Stimulated activated CD4-positive, alpha-beta T cell treated with anti-CD3 and anti-CD28 coated beads, Interleukin-4, amount 100 ng/mL, for 24 hours (primary cell): Measurements from ENCODE around the gene C1orf159.
"Not testable (repeated sequence)": the region's sequence is repeated elsewhere in the genome, so short reads cannot be mapped to it uniquely, and the experiment has no call there.

ENCODE experiments used
- DNase-seq: peaks from one replicate; pipeline ENCODE4 v3.0.0-alpha.2; 2020

C1orf159 gene

DNA sequence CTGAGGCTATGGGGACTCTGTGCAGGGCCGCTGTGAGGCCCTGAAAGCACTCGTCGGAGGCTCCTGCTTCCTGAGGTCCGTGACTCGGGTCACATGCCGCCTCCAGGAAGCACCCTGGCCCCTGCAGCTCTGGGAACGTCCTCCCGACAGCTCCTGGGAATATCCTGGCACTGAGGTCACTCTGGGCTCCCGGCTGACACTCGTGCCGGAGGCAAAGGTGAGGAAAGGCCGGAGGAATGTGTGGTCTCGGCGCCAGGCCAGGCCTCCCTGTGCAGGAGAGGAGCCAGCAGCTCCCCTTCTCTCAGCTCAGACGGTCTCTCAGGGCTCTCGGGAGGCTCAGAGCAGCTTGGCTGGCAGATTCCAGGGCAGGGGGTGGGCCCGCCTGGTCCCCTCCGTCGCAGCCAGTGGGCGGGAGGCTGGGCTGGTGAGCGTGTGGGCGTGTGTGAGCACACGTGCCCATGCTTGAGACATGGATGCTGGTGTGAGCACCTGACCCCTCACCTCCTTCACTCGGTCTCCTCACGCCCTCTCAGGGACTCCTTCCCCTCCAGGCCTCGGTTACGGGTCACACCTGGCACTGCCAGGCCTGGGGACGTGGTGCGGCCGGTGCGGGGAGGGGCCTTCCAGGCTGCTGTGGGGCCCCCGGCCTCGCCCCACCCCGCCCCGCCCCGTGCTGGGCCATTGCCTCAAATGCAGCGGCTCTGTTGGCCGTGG lies 36.3 kb downstream of the C1orf159 start:
- no peak for DNase-seq

- DNase-seq, result not testable (repeated sequence)
These were observed 38.5 kb downstream of the C1orf159 start for GRCh38 chr1:1077396-1077795.

GRCh38 chr1:1075148-1075935 lies 40.5 kb downstream of the C1orf159 start:
- no peak for DNase-seq

- no peak for DNase-seq
These were observed 41.2 kb downstream of the C1orf159 start for GRCh38 chr1:1074631-1075147.

DNA sequence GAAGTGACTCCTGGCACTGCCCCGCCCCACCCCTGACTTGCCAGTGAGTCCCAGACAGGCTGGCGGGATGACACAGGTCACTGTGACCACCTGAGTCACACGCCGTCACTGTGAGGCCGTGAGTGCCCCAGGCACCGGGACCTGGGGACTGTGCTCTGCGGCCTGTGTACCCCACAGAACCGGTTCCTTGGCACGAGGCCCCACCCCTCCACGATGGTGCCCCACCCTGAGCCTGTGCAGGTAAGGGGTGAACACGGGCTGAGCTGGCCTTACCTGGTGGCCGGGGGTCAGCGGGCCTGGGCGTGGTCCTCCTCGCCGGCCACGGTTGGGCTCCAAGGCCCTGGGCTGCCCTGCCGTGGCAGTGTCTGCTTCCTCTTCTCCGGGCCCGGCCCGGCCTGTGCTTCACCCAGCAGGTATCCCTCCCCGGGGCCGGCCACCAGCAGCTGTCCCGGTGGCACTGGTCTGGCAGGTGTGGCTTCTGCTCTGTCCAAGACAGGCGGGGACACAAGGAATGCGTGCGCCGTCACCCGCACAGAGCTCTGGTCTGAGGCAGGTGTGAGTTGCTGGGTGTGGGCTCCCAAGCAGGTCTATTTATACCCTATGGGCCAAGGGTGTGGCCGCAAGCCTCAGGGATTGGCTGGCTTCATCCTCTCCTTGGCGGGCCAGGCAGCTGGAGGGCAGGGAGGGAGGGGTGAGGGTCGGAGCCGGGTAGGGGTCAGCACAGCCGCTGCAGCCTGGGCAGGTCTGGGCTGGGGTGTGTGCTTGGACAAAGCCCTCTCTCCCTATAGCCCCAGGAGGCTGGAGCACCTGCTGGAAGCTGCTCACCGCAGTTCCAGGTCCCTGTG lies 41.9 kb downstream of the C1orf159 start, which contains the start of gene RNF223:
Gene RNF223, minus strand, starts transcription at position 564 of the 845 bp plus-strand sequence. CDS start 1,740 bp downstream, outside the sequence.
- DNase-seq, result no peak

DNA sequence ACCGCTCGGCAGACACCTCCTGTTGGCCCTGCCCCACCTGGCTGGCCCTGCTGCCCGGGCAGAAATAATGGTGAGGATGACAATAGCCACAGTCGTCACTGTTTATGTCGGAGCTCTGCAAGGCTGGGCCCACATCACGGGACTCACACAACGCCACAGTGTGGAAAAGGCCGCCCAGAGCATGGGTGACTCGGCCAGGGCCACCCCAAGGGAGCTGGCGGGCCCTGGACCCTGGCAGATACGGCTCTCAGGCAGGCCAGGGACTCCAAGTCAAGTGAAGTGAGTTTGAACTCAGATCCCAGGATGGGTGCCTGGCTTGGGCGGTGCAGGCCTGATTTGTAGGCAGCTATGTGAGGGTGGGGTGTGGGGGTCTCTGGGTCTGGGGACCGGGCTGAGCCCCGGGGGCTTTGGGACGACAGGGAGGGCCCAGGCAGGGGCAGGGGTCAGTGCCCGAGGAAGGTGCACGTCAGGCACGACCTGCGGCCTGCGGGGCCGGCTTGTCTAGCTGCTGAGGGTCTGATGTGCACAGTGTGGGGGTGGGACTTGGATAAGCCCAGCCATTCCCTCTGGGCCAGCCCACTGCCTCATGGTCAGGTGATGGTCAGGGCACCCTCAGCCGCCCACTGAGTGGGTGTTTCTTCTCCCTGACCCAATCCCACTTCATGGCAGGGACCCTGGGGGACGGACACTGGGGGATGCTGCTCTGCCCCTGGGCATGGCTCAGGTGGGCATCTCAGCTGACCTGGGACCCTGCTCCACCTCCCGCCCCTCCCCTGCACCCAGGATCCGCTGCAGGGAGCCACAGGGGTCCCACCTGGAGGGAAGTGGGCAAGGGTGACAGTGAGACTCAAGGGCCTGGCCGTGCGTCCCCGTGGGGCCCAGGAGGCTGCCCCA lies 42.8 kb downstream of the C1orf159 start:
- DNase-seq, result no peak

DNA sequence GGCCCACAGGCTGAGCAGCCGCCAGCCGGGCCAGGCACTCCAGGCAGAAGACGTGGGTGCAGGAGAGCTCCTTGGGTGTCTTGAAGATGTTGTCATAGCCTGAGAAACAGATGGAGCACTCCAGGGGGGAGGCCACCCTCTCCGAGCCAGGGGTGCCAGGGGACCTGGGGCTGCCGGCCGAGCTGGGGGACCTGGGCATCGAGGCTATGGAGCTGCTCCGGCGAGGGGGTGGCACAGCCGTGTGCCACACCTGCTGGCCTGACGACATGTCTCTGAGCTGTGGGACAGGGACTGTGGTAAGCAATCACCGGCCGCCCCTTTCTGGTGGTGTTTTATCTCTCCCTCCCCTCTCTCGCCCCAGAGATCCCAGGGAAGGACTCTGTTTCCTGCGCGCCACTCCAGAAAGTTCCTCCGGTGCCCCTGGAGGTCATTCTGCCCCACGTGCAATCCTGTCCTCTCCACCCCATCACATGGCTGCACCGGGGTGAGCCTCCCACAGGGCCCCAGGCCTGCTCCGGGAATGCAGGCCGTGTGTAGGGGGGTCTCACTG lies 43.5 kb downstream of the C1orf159 start:
- DNase-seq, result no peak

DNA sequence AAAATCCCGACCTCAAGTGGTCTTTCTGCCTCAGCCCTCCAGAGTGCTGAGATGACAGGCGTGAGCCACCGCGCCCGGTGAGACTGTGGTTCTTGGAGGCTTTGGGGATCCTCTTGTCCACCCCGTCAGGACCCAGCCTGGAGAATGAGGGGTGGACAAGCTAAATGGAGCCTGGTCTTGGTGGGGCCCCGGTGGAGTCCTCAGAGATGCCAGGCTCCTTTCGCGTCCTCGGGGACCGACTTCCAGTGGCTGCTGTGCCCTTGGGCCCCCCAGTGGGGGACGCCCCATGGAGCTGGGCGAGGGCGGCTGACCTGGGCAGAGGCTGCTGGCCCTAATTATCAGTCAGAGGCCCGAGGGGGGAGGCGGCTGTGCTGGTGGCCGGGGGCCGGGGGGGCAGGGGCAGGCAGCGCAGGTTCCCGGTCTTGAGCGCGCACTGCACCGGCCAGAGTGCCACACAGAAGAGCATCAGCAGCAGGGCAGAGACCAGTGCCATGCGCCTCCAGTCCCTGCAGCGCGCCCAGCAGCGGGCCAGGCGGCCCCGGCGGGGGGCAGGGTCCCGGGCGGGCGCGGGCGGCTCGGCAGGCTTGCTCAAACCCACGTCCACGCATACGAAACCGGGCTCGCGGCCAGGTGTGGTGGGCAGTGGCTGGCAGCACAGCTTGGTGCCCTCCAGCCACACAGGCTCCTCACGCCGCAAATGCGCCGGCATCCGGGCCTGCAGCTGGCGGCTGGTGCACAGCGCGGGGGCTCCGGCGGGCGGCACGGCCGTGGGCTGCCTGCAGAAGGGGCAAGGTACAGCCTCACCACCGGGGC lies 44.2 kb downstream of the C1orf159 start:
- no peak for DNase-seq

- no peak for DNase-seq
These were observed 45.9 kb downstream of the C1orf159 start for GRCh38 chr1:1069711-1070676.

- DNase-seq, result peak; percentile 89
These were observed 46.7 kb downstream of the C1orf159 start for GRCh38 chr1:1069056-1069710.

GRCh38 chr1:1068517-1069055 lies 47.3 kb downstream of the C1orf159 start:
- no peak for DNase-seq

- DNase-seq, result no peak
These were observed 47.9 kb downstream of the C1orf159 start for GRCh38 chr1:1067860-1068516.

DNA sequence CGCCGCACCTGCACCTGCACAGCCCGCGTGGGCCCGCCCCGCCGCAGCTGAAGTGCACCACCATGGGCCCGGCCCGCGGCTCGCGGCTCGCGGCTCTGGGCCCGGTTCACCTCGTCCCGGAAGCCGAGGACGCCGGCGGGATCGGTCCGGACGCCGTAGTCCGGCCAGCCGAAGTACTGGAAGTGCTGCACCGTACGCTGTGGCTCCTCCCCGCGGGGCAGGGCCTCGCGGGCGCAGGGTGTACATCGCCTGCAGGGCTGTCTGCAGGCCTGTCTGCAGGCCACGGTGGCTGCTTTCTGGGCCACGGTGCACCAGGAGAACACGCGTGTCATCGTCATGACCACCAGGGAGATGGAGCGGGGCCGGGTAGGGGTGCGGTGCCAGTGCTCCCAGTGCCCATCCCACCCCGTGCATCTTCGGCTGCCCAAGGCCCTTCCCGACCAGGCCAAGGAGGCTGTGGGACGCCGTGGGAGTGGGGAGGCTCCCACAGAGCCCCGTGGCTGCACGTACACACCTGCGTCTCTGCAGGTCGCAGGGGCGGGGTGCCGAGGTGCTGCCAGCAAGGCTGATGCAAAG lies 48.5 kb downstream of the C1orf159 start:
- DNase-seq, result no peak

DNA sequence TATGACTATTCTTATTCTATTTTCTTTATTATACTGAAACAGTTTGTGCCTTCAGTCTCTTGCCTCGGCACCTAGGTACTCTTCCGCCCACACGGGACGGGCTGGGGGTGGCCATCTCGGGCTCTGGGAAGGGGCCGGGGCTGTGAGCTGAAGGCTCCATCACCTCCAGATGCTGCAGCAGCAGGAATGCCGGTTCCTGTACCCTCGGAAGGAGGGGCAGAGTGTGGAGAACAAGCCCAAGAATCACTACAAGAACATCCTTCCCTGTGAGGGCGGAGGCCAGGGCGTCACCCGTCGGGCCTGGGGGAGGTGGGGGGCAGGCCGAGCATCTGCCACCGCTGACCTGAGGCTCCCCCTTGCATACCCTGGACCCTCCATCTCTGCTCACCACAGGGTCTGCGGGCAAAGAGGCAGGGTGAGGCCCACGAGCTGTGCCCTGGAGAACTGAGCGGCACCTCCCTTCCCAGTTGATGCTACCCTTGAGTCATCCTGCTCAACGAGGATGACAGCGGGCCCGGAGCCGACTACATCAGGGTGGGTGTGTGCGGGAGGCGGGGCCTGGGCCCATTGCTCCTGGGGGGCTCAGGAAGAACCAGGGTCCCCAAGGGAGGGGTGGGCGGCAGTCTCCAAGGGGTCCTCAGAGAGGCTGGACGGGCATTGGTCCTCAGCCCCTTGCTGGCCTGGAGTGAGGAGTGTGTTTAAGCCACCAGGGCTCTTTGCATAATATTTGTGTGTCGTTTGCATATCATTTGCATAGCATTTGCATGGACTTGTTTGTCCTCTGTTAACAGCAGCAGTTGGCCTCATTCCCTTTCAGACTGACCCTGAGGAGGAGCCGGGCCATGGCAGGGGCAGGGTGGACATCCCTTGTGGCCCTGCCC lies 49.2 kb downstream of the C1orf159 start:
- DNase-seq, result no peak

DNA sequence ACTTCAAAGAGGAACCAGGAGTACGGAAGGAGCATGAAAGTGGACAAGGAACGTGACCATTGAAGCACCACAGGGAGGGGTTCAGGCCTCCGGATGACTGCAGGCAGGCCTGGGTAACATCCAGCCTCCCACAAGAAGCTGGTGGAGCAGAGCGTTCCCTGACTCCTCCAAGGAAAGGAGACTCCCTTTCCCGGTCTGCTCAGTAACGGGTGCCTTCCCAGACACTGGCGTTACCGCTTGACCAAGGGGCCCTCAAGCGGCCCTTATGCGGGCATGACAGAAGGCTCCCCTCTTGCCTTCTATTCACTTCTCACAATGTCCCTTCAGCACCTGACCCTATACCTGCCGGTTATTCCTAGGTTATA lies 50.0 kb downstream of the C1orf159 start:
- DNase-seq, result not testable (repeated sequence)

GRCh38 chr1:1065265-1065939 lies 50.5 kb downstream of the C1orf159 start:
- no peak for DNase-seq
